H1 (cell line): ENCODE data around the gene PKD2L2.

ENCODE experiments used
- CTCF ChIP-seq, 3 experiments: IDR thresholded peaks; 1 replicate in 2 of 3; 2 replicates in 1 of 3; pipeline versions ENCODE4 v1.5.1 to v1.6.1; 2011; ENCODE audit warnings: low read length in 3 of 3, mild to moderate bottlenecking in 3 of 3, inconsistent platforms in 2 of 3, low read depth in 1 of 3, moderate library complexity in 1 of 3; ENCODE audit not compliant: insufficient read depth in 1 of 3; ENCODE audit errors: control extremely low read depth in 1 of 3
- POLR2A ChIP-seq, 2 experiments: IDR thresholded peaks; 1 replicate in 1 of 2; 2 replicates in 1 of 2; pipeline ENCODE4 v1.6.1; 2011; ENCODE audit warnings: low read depth in 2 of 2, low read length in 2 of 2, mild to moderate bottlenecking in 2 of 2; ENCODE audit errors: control extremely low read depth in 1 of 2

- no peak for TF ChIP-seq CTCF (IDR thresholded peaks at IDR 0.05; ENCODE audit: control extremely low read depth in 1 of 3, insufficient read depth in 1 of 3, low read depth in 1 of 3, low read length in 3 of 3)
- no peak for TF ChIP-seq POLR2A (IDR thresholded peaks at IDR 0.05; ENCODE audit: control extremely low read depth in 1 of 2, low read depth in 2 of 2, low read length in 2 of 2)
Measured at GRCh38 chr5:137888466-137888862, 793 bp upstream of the PKD2L2 start.
